Measurements from ENCODE around the gene SLC37A1. TPM values are rescaled to one million over a fixed set of nuclear protein-coding genes. Genes with fewer than 3 reads are reported as not detected.

Gene SLC37A1
- total RNA-seq, 4 donors from 2014 or later, result 66.0 to 249 (median 195) TPM

GRCh38 chr21:42471716-42472330 is 41.8 kb upstream of the SLC37A1 start:
- H3K4me3 ChIP-seq, result no peak overlapping the region
- no peak overlapping the region for H3K27ac ChIP-seq
- no peaks in the 10 kb centered on the region for H3K27me3 ChIP-seq
- H3K36me3 ChIP-seq, result no peaks in the 10 kb centered on the region
- peak in 1 of 3 donors; percentile 17 for DNase-seq
- TF ChIP-seq POLR2A (IDR thresholded peaks at IDR 0.05), result no peak
- TF ChIP-seq, protein P1, sequence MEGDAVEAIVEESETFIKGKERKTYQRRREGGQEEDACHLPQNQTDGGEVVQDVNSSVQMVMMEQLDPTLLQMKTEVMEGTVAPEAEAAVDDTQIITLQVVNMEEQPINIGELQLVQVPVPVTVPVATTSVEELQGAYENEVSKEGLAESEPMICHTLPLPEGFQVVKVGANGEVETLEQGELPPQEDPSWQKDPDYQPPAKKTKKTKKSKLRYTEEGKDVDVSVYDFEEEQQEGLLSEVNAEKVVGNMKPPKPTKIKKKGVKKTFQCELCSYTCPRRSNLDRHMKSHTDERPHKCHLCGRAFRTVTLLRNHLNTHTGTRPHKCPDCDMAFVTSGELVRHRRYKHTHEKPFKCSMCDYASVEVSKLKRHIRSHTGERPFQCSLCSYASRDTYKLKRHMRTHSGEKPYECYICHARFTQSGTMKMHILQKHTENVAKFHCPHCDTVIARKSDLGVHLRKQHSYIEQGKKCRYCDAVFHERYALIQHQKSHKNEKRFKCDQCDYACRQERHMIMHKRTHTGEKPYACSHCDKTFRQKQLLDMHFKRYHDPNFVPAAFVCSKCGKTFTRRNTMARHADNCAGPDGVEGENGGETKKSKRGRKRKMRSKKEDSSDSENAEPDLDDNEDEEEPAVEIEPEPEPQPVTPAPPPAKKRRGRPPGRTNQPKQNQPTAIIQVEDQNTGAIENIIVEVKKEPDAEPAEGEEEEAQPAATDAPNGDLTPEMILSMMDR (IDR thresholded peaks at IDR 0.05), result no peak
- H3K4me1 ChIP-seq, result peaks cover 0 to 37% (median 3%) of the 10 kb centered on the region in 4 donors
- H3K9me3 ChIP-seq, result no peaks in the 10 kb centered on the region

GRCh38 chr21:42472521-42472920 is 41.1 kb upstream of the SLC37A1 start:
- H3K27me3 ChIP-seq, result no peaks in the 10 kb centered on the region
- DNase-seq, result peak in 1 of 3 donors; percentile 37
- H3K4me3 ChIP-seq, result no peak overlapping the region
- TF ChIP-seq, protein P1 (IDR thresholded peaks at IDR 0.05), result no peak
- no peak for TF ChIP-seq POLR2A (IDR thresholded peaks at IDR 0.05)
- H3K27ac ChIP-seq, result no peak overlapping the region
- H3K9me3 ChIP-seq, result no peaks in the 10 kb centered on the region
- H3K36me3 ChIP-seq, result no peaks in the 10 kb centered on the region
- peaks cover 0 to 30% (median 3%) of the 10 kb centered on the region in 4 donors for H3K4me1 ChIP-seq

GRCh38 chr21:42473498-42474042 is 40.1 kb upstream of the SLC37A1 start:
- Histone ChIP-seq H3K4me1 (peaks cover 0 to 27% (median 3%) of the 10 kb centered on the region in 4 donors), H3K4me3 (no peak overlapping the region), H3K36me3 (no peaks in the 10 kb centered on the region), H3K27ac (peak overlapping the region in 3 of 4 donors; percentile 56 to 91 (median 85)), H3K9me3 (no peaks in the 10 kb centered on the region), H3K27me3 (no peaks in the 10 kb centered on the region)
- DNase-seq, result peak in 1 of 3 donors; percentile 0
- TF ChIP-seq, protein P1 (IDR thresholded peaks at IDR 0.05), result no peak
- peak in 1 of 2 donors; percentile 34 for TF ChIP-seq POLR2A (IDR thresholded peaks at IDR 0.05)

DNA sequence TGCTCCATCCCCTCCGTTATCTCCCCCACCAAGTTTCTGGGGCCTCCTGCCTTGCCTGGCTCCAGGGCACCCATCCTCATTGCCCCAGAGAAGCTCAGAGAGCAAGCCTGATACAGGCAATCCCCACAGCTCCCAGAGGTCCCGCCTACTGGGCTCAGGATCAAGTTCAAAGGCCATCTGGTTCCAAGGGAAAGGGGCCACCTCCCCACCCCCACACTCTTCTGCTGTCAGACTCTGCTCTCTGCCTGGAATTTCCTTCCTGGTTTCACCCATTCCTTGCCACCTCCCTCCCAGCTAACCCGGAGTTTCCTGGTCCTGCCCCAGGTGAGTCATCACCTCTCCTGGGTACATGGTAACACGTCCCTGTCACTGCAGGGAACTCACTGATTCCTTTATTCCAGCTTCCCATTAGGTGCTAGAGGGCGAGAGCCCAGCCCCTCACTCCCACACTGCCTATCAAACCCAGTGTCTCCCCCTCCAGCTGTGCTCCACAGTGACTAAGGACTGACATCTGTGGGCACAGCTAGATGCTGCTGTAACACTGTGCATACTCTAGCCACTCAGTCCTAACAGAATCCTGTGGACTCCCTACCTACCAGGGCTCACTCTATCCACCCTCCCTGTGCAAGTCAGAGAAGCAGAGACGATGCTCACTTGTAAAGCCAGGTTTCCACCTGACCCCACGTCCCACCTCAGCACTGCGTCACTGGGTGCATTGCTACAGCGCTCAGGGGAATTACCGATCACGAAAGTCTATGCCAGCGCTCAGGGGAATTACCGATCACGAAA is 39.4 kb upstream of the SLC37A1 start:
- Histone ChIP-seq H3K36me3 (no peaks in the 10 kb centered on the region), H3K27ac (peak overlapping the region in 3 of 4 donors; percentile 78 to 94 (median 85)), H3K27me3 (no peaks in the 10 kb centered on the region), H3K4me3 (no peak overlapping the region), H3K9me3 (no peaks in the 10 kb centered on the region), H3K4me1 (peaks cover 0 to 22% (median 2%) of the 10 kb centered on the region in 4 donors)
- TF ChIP-seq POLR2A (IDR thresholded peaks at IDR 0.05), result peak in 1 of 2 donors; percentile 75
- TF ChIP-seq, protein P1 (IDR thresholded peaks at IDR 0.05), result no peak
- DNase-seq, result peak; percentile 25 to 95 (median 93)

- peak in 1 of 3 donors; percentile 15 for DNase-seq
- Histone ChIP-seq H3K27ac (peak overlapping the region in 3 of 4 donors; percentile 78 to 94 (median 85)), H3K36me3 (no peaks in the 10 kb centered on the region)
Observed at GRCh38 chr21:42475036-42475435, 38.6 kb upstream of the SLC37A1 start.

More at GRCh38 chr21:42475036-42475435, 38.6 kb upstream of the SLC37A1 start:
- TF ChIP-seq, protein P1 (IDR thresholded peaks at IDR 0.05), result no peak
- no peak for TF ChIP-seq POLR2A (IDR thresholded peaks at IDR 0.05)
- Histone ChIP-seq H3K4me3 (no peak overlapping the region), H3K27me3 (no peaks in the 10 kb centered on the region), H3K9me3 (no peaks in the 10 kb centered on the region), H3K4me1 (peaks cover 0 to 20% (median 2%) of the 10 kb centered on the region in 4 donors)
